GM12864 (cell line): Measurements from ENCODE around the gene TNNT2.

Source experiments
- DNase-seq: peaks from one replicate; pipeline ENCODE4 v3.0.0-alpha.2; 2011; ENCODE audit warnings: low read depth
- H3K4me3 ChIP-seq: 2 replicates; pipeline ENCODE4 v1.5.1; 2011; ENCODE audit warnings: mild to moderate bottlenecking, low read depth, low read length, control low read depth
- CTCF ChIP-seq: IDR thresholded peaks from 2 replicates; pipeline ENCODE4 v1.5.1; 2011; ENCODE audit warnings: low read depth, mild to moderate bottlenecking, moderate library complexity, low read length, control low read depth, inconsistent platforms; ENCODE audit errors: missing control alignments

TNNT2 gene

GRCh38 chr1:201362906-201363305, 14.6 kb downstream of the TNNT2 start:
- no peak overlapping the region for H3K4me3 ChIP-seq
- no peak for TF ChIP-seq CTCF
- DNase-seq: no peak

- DNase-seq: no peak
- peak; percentile 79 for TF ChIP-seq CTCF
- no peak overlapping the region for H3K4me3 ChIP-seq
Measured at GRCh38 chr1:201361652-201362504, 15.6 kb downstream of the TNNT2 start.

GRCh38 chr1:201360901-201361651, 16.4 kb downstream of the TNNT2 start:
- DNase-seq: no peak
- TF ChIP-seq CTCF: no peak
- H3K4me3 ChIP-seq: no peak overlapping the region

GRCh38 chr1:201360486-201360885, 17.0 kb downstream of the TNNT2 start:
- no peak overlapping the region for H3K4me3 ChIP-seq
- TF ChIP-seq CTCF: no peak
- no peak for DNase-seq

- no peak for DNase-seq
- H3K4me3 ChIP-seq: no peak overlapping the region
- TF ChIP-seq CTCF: no peak
Measured at GRCh38 chr1:201359873-201360210, 17.6 kb downstream of the TNNT2 start.

- TF ChIP-seq CTCF: no peak
- no peak overlapping the region for H3K4me3 ChIP-seq
Measured at GRCh38 chr1:201359031-201359872, 18.2 kb downstream of the TNNT2 start.

More at GRCh38 chr1:201359031-201359872, 18.2 kb downstream of the TNNT2 start:
- DNase-seq: no peak
